LNCAP (cell line): Measurements from ENCODE around the gene EXOSC7.

Experiments used
- TF ChIP-seq, protein P1 (sequence below): fragments of 450-650 bp; IDR thresholded peaks from 2 replicates; pipeline ENCODE4 v1.5.1; 2017; ENCODE audit warnings: mild to moderate bottlenecking

EXOSC7 gene

DNA sequence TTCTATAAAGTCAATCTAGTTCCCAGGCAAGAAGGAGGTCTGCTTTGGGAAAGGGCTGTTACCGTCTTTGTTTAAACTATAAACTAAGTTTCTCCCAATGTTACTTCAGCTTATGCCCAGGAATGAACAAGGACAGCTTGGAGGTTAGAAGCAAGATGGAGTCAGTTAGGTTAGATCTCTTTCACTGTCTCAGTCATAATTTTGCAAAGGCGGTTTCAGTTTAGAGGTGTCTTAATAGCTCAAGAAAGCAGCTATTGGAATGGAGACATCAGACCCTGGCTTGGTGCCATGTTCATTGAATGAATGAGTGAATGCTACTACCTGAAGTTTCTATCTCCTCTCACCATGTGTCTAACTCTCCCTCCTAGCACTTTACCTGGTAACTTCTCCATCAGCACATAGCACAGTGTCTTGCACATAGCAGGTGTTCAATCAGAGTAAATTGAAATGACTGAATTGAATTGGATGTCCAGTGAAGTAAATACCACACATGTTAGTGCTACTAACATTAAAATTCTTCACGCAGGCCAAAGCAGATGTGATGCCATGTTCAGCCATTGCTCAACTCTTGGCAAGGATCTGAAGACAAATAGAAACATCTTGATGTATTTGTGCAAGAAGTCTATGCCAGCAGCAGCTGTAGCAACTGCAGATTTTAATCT is 78.3 kb downstream of the EXOSC7 start:
- TF ChIP-seq, protein P1, sequence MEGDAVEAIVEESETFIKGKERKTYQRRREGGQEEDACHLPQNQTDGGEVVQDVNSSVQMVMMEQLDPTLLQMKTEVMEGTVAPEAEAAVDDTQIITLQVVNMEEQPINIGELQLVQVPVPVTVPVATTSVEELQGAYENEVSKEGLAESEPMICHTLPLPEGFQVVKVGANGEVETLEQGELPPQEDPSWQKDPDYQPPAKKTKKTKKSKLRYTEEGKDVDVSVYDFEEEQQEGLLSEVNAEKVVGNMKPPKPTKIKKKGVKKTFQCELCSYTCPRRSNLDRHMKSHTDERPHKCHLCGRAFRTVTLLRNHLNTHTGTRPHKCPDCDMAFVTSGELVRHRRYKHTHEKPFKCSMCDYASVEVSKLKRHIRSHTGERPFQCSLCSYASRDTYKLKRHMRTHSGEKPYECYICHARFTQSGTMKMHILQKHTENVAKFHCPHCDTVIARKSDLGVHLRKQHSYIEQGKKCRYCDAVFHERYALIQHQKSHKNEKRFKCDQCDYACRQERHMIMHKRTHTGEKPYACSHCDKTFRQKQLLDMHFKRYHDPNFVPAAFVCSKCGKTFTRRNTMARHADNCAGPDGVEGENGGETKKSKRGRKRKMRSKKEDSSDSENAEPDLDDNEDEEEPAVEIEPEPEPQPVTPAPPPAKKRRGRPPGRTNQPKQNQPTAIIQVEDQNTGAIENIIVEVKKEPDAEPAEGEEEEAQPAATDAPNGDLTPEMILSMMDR = no peak

DNA sequence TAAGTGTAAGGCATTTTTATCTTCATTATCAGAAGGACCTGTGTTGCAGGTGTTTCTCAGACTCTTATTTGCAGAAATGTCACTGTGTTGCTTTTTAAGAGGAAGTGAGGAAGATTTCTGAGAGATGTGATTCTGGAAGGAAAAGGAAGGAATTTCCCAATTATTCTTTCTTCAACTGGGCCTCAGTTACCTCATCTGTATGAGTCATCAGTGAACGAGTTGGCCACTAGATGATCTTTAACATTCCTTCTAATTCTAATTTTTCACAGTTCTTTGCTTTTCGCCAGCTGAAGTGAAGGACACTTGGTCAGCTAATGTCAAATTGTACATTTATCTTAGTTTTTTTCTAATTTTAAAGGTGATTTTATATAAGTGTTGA is 79.0 kb downstream of the EXOSC7 start:
- TF ChIP-seq, protein P1 = no peak

GRCh38 chr3:45055411-45056143 is 79.5 kb downstream of the EXOSC7 start:
- TF ChIP-seq, protein P1 = peak; percentile 17; the same call in 1 of the 2 replicates

- TF ChIP-seq, protein P1 = no peak
Measured at GRCh38 chr3:45056608-45057301, 80.7 kb downstream of the EXOSC7 start.

GRCh38 chr3:45057557-45057956 is 81.5 kb downstream of the EXOSC7 start:
- TF ChIP-seq, protein P1 = no peak

- TF ChIP-seq, protein P1 = no peak
Measured at GRCh38 chr3:45059132-45059531, 83.1 kb downstream of the EXOSC7 start.

- TF ChIP-seq, protein P1 = no peak
Measured at GRCh38 chr3:45060165-45060892, 84.3 kb downstream of the EXOSC7 start.
